ENCODE results near the gene UBE2L5.

The UBE2L5 gene

GRCh38 chr13:30422054-30422839, at the start of gene UBE2L5:
Gene UBE2L5 (plus strand): TSS chr13:30422493. CDS start chr13:30427991, 5,498 bp downstream.
- peak; percentile 89 for DNase-seq

GRCh38 chr13:30373727-30374126, 48.6 kb upstream of the UBE2L5 start:
- DNase-seq = no peak

DNA sequence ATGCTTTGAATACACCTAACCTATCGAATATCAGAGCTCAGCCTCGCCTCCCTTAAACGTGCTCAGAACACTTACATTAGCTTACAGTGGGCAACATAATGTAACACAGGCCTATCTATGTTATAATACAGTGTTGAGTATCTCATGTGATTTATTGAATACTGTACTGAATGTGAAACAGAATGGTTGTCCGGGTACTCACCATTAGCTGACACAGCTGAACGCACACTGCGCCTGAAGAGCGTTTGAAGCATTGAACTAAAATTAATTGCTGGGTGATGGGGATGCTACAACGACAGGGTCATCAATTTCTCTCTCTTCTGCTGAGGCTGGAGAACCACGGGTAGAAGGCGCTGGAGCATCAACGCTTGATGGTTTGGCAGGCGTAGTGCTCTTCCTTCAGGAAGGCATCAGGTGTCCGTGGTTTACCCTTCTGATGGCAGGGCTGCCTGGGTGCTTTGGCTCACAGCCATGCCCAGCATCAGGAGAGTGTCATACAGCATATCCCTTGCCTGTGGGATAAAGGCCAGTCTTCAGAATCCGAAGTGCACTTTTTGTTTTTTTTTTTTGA, 46.9 kb upstream of the UBE2L5 start:
- DNase-seq = no peak

GRCh38 chr13:30376426-30377311, 45.6 kb upstream of the UBE2L5 start:
- DNase-seq = no peak

DNA sequence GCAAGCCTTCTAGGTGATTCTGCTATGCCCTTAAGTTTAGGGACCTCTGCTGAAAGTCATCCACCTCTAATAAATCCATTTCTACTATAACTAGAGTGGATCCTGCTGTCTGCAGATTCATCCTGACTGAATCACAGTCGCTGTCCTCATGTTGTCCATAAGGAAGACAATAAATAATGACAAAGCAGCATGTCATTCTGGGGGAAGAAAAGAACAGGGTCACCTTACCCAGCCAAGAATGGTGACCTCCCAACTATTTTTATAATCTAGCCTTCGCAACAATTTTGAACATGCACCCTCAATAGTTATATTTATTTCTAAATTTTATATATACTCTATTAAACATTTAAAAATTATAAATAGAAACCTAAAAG, 45.0 kb upstream of the UBE2L5 start:
- DNase-seq = no peak

DNA sequence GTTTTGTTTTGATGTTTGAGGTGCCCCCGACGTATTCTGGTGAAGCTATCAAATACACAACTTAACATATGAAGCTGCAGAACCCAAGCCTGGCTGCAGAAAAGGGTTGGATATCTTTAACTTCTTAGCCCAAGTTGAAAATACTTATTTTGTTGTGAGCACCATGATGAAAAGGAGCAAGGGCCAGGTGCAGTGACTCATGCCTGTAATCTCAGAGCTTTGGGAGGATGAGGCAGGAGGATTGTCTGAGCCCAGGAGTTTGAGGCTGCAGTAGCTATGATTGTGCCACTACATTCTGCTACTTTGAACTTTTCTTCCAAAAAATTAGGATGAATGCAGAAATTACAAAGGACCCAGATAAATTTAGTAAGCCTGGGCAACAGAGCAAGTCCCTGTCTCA, 44.1 kb upstream of the UBE2L5 start:
- DNase-seq = no peak

DNA sequence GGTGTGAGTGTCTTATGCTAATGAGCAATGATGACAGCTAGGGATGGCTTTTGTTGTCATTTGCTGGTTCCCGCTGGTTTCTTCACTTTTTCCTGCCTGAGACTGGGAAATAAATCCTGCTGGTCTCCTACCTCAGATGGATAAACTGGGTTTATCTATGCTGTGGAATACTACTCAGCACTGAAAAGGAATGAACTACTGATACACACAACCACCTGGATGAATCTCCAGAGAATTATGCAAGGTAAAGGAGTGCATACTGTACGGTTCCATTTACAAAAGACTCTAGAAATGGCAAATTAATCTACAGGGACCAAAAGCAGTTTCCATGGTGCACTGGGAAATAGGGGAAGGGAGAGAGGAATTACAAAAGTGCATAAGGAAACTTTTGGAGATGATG, 41.2 kb upstream of the UBE2L5 start:
- no peak for DNase-seq

DNA sequence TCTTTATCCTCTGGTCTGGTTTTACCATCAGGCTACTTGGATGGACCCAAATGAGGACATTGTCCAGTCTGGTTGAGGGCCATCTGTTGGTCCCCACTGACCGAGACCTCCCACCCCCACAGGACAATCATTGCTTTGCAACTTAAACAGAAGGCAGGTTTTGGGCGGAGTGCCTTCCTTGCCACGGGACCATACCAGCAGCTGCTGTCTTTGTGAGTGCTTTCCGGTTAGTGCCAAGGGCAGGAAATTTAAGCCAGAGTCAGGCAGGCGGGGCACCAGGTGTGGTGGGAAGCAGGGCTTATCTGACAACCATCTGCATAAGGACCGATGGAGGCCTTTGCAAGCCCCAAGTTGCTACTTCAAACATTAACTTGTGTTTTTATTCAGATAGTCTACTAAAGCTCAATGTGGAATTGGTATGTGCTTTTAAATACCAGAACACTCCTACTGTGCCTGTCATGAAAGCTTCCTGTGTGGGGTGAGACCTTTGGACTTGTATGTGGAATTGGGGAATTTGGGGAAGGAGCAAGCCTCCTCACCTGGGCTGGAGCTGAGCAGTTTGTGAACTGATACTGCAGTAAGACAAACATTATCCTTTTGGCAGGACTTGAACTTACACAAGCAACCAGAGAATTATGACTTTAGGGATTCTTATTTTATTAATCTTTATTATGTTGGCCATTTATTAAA, 39.3 kb upstream of the UBE2L5 start:
- DNase-seq = no peak

DNA sequence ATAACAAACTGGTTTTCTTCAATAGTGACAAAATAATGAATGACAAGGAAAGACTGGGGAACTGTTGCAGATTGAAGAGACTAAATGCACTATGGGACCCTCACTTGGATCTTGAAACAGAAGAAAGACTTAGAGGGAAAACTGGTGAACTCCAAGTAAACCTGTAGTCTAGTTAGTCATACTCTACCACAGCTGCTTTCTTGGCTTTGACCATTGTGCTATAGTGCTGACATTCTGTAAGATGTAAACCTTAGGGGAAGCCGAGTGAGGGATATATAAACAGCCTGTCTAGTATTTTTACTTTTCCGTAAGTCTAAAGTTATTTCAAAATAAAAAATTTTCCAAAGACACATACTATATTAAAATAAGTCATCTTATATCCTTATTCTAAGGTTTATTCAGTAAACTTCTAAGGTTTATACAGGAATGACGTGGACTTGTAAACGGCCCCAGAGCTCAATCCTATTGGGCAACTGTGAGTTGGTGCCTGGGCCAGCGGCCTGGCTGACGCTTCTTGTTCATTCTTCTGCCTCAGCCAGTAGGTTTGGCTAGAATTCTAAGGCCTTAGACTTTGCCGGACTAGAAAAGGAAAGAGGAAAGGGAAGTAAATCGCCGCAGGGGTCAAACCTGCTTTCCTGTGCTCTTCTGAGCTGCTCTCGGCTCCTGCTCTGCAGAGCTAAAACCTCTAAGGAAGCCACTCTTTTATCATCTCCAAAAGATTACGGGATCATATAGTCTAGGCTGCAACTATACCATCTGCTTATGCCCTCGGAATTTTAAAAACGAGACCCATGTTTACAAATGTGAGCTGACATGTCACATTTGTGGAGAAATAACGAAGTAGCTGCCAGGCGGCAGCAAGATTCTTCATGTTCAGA, 33.6 kb upstream of the UBE2L5 start:
- no peak for DNase-seq

GRCh38 chr13:30391956-30392680, 30.2 kb upstream of the UBE2L5 start:
- DNase-seq = peak; percentile 37

GRCh38 chr13:30392681-30393045, 29.6 kb upstream of the UBE2L5 start:
- DNase-seq = peak; percentile 47

DNA sequence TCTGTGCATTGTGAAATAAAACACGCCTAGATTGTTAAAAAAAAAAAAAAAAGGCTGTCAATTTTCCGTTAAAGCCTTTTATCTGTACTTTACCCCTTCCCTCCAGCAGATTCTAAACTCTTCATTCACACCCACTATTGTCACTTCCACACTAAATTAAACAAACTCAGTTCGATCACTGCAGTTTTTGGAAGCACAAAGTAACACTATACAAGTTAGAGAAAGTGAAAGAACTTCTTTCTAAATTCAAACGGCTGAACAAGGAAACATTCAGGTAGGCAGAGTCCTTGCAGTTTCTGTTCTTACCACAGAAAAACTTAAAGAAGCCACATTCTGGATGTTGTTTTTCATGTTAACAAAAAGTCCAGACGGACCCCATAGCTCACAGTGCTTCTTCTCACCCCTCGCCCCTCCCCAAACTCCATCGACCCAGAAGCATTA, 27.5 kb upstream of the UBE2L5 start:
- no peak for DNase-seq

DNA sequence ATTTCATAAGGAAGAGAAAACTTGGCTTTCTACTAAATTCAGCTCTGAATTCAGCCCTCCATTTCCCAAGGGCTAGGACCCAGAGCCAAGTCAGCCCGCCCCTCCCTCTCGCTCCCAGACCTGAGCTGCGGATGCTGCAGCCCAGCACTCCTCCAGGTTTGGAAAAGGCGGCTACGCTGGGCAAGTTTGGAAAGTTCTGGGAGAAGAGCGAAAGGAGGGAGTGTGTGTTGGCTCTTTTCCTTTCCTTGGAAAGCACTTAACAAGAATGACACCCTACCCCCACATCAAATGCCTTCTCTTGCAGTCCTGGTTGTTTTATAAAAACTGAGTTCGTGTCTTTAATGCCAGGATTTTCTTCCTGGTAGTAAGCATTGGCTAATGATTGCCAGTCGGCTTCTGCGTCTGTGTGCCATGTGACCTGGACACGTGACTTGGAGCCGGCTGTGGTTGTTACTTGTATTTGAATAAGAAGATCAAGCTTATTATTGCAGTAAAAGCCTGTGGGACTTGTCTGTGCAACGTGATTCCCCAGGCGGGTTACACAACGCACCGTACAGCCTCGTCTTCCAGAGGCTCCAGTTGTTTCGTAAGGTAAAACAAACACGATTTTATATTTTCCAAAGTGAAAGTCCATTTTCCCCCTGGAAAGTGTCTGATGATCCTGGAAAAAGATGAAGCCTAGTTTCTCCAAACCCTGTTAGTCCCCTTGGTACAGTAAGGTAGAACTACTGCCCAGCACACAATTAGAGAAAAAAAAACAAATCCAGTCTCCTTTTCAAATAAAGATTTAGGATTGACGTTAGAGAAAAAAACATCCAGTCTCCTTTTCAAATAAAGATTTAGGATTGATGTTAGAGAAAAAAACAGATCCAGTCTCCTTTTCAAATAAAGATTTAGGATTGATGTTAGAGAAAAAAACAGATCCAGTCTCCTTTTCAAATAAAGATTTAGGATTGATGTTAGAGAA, 26.8 kb upstream of the UBE2L5 start:
- DNase-seq = peak; percentile 88

GRCh38 chr13:30396434-30397075, 25.7 kb upstream of the UBE2L5 start:
- no peak for DNase-seq

DNA sequence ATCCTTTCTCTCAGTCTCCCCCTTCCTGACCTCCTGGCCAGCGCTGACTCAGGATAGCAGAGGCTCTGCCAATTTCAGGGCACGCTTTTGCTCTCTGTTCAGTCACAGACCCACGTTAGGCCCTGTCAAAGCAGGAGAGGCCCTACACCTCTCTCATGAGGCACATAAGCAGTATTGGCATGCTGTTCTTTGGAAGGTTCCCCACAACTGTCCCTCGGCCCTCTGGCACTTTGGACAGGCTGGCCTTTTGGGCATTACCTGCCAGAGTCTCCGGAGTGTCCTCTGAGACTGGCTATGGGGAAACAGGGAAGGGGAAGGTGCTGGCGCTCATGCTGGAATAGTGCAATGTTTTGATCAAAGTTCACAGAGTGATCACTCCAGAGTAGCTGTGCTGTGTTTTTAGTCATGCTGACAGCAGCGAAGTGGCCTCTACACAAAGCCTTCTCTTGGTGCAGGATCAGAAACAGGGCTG, 23.7 kb upstream of the UBE2L5 start:
- no peak for DNase-seq

DNA sequence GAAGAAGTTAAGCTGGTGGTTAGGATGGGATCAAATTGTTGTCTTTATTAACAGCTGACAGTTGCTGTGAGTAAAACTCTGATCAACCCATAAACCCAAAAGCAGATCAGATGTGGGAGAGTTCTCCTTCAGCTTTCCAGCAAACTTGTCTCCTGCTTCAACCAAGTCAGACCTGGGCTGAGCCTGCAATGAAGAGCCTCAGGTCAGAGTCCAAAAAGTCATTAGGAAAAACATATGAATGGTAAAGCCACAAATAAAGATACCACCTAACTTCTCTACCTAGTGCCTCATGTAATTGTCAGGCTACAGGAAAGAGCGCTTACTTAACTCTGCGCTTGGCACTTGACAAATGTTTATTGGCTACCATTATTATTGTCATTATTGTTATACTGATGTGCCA, 21.9 kb upstream of the UBE2L5 start:
- DNase-seq = no peak

- DNase-seq = no peak
Observed at GRCh38 chr13:30401347-30401746, 20.9 kb upstream of the UBE2L5 start.

DNA sequence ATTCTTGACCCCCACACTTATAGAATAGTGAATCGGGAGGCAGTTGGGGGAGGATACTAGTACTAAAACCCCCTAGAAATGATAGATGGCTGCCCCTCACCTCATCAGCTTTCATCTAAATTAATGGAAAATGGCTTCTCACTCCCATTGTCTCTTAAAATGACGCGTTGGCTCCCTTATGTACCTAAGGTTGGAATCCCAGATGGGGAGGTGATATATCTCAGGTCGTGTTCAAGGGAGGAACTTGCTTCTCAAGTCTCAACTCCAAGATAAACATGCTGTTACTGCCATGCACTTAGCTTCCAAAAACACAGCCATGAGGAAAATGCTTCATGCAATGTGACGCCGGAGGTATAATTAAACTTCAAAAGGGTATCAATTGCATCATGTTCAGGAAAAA, 18.8 kb upstream of the UBE2L5 start:
- DNase-seq = no peak

GRCh38 chr13:30404207-30404606, 18.1 kb upstream of the UBE2L5 start:
- no peak for DNase-seq
